Uterus (tissue), 2 donors: ENCODE data around the gene NOL12.

ENCODE experiments used
- CTCF ChIP-seq, 4 experiments: fragments of 200-600 bp in 2 of 4; fragments of 450-650 bp in 2 of 4; sonication (generic) in 2 of 4; IDR thresholded peaks; one replicate each; pipeline ENCODE4 v1.5.1; 2016 to 2019; ENCODE audit warnings: antibody characterized with exemption in 4 of 4, mild to moderate bottlenecking in 2 of 4, moderate library complexity in 1 of 4
- POLR2A ChIP-seq, 2 donors: fragments of 450-650 bp; IDR thresholded peaks; one replicate each; pipeline ENCODE4 v1.6.1; 2016; ENCODE audit warnings: antibody characterized with exemption in 2 of 2, mild to moderate bottlenecking in 1 of 2, moderate library complexity in 1 of 2

DNA sequence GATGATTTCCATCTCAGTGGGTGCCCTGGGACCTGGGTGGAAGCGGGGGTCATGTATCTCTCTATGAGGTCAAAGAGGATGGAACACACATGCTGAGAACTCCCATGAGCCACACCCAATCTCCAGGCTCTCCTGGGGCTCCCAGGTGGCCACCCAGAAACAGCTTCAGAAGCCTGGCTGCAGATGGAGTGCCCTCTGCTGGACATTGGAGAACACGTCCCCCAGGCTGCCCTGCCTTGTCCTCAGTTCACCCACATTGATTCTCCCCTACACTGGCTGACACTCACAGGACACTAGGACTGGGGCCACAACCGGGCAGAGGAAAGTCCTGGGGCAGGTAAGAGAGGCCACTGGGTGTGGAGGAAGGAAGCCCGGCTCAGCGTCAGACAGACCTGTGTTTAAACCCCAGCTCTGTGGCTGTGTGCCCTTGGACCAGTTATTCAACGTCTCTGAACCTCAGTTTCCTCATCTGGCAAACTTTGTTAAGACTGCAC lies 4.5 kb upstream of the NOL12 start:
- TF ChIP-seq CTCF (IDR thresholded peaks at IDR 0.05) (peak; percentile 85 to 89 (median 88)), POLR2A (IDR thresholded peaks at IDR 0.05) (no peak)
